ENCODE data around the gene C1QTNF8.

DNA sequence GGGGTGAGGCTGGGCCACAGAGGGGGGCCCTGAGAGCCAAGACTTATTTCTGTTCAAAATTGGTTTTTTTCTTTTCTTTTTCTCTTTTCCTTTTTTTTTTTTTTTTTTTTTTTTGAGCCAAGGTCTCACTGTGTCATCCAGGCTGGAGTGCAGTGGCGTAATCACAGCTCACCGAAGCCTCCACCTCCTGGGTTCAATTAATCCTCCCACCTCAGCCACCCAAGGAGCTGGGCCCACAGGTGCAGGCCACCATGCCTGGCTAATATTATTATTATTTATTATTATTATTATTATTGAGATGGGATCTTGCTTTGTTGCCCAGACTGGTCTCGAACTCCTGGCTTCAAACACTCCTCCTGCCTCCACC is 39.4 kb upstream of the C1QTNF8 start:
- TF ChIP-seq, protein P1, sequence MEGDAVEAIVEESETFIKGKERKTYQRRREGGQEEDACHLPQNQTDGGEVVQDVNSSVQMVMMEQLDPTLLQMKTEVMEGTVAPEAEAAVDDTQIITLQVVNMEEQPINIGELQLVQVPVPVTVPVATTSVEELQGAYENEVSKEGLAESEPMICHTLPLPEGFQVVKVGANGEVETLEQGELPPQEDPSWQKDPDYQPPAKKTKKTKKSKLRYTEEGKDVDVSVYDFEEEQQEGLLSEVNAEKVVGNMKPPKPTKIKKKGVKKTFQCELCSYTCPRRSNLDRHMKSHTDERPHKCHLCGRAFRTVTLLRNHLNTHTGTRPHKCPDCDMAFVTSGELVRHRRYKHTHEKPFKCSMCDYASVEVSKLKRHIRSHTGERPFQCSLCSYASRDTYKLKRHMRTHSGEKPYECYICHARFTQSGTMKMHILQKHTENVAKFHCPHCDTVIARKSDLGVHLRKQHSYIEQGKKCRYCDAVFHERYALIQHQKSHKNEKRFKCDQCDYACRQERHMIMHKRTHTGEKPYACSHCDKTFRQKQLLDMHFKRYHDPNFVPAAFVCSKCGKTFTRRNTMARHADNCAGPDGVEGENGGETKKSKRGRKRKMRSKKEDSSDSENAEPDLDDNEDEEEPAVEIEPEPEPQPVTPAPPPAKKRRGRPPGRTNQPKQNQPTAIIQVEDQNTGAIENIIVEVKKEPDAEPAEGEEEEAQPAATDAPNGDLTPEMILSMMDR (conservative IDR thresholded peaks at IDR 0.05), result no peak
- TF ChIP-seq EZH2 (IDR thresholded peaks at IDR 0.05; ENCODE audit: low read depth), result no peak

All from PC-9 (cell line).